HCT116 (cell line): ENCODE data around the gene FAM83G. TPM values are rescaled to one million over a fixed set of nuclear protein-coding genes. Genes with fewer than 3 reads are reported as not detected.

ENCODE experiments used
- ATAC-seq: fragments of 200-7000 bp; cut with Tn5 transposase; 2 replicates; pipeline ENCODE4 v1.9.1; 2020; ENCODE audit warnings: mild to moderate bottlenecking, moderate library complexity
- BruUV-seq: library from RNA; stranded (reverse); fragments of 400-500 nt; replicated peaks from 2 replicates; lab custom pipeline; 2021; lab: Mats Ljungman, UMichigan
- CTCF ChIA-PET: fragments of 300-600 bp; sonication (Branson Sonifier 250); formaldehyde crosslinking; loops from one replicate; lab custom pipeline; 2021; ENCODE audit warnings: antibody characterized with exemption; lab: Charles Lee
- POLR2A ChIA-PET: fragments of 300-600, 350-600 bp; sonication (Branson Sonifier 250); formaldehyde crosslinking; loops from one replicate; lab custom pipeline; 2021; ENCODE audit warnings: antibody characterized with exemption; lab: Charles Lee
- RAD21 ChIA-PET, 2 experiments: fragments of 300-600 bp; sonication (Branson Sonifier 250); formaldehyde crosslinking; loops; one replicate each; lab custom pipeline; 2023; ENCODE audit warnings: low total read pairs in 2 of 2; ENCODE audit not compliant: uncharacterized antibody in 2 of 2, unreplicated experiment in 2 of 2, low non-redundant PET in 1 of 2; lab: Charles Lee
- DNase-seq: peaks from one replicate; pipeline ENCODE4 v3.0.0-alpha.2; 2010; ENCODE audit warnings: low read depth, low spot score
- H2AFZ ChIP-seq: fragments of 200-600 bp; shearing (Covaris generic), sonication (generic); 2 replicates; pipeline ENCODE4 v1.6.1; 2017; ENCODE audit warnings: low read depth, mixed run types, mixed read lengths, antibody characterized with exemption, low read length; ENCODE audit not compliant: poor library complexity, severe bottlenecking
- H3K27ac ChIP-seq: 2 replicates; pipeline ENCODE4 v1.5.1; 2012; ENCODE audit warnings: low read depth, low read length
- H3K27me3 ChIP-seq: fragments of 200-600 bp; sonication (generic); 2 replicates; pipeline ENCODE4 v1.6.1; 2016; ENCODE audit warnings: mixed run types, low read length, mixed read lengths; ENCODE audit not compliant: insufficient read depth
- H3K36me3 ChIP-seq, 2 experiments: fragments of 200-500 bp in 1 of 2; fragments of 200-600 bp in 1 of 2; sonication (Bioruptor generic) in 1 of 2; sonication (generic) in 1 of 2; 2 replicates each; pipeline versions ENCODE4 v1.5.1 to v1.6.1; 2014 to 2016; ENCODE audit warnings: low read length in 2 of 2, inconsistent platforms in 1 of 2, mixed read lengths in 1 of 2, mixed run types in 1 of 2; ENCODE audit not compliant: insufficient read depth in 2 of 2, control insufficient read depth in 1 of 2
- H3K4me1 ChIP-seq, 2 experiments: fragments of 200-600 bp in 1 of 2; sonication (generic) in 1 of 2; 2 replicates each; pipeline versions ENCODE4 v1.5.1 to v1.6.1; 2012 to 2017; ENCODE audit warnings: low read length in 2 of 2, inconsistent platforms in 1 of 2, mild to moderate bottlenecking in 1 of 2, mixed read lengths in 1 of 2, mixed run types in 1 of 2, moderate library complexity in 1 of 2; ENCODE audit not compliant: insufficient read depth in 2 of 2, control insufficient read depth in 1 of 2
- H3K4me2 ChIP-seq: fragments of 200-600 bp; sonication (generic); 2 replicates; pipeline ENCODE4 v1.6.1; 2017; ENCODE audit warnings: mixed run types, low read length, mixed read lengths
- H3K4me3 ChIP-seq, 2 experiments: fragments of 200-600 bp in 1 of 2; sonication (generic) in 1 of 2; replicated peaks in 1 of 2; 2 replicates each; pipeline ENCODE4 v1.5.1; 2011 to 2016; ENCODE audit warnings: low read length in 2 of 2, control low read depth in 1 of 2, low read depth in 1 of 2, mild to moderate bottlenecking in 1 of 2, mixed read lengths in 1 of 2, mixed run types in 1 of 2
- H3K79me2 ChIP-seq: fragments of 200-600 bp; sonication (generic); 2 replicates; pipeline ENCODE4 v1.6.1; 2017; ENCODE audit warnings: mild to moderate bottlenecking, mixed run types, low read length, moderate library complexity, mixed read lengths; ENCODE audit not compliant: insufficient read depth
- H3K9ac ChIP-seq: fragments of 200-600 bp; sonication (generic); 2 replicates; pipeline ENCODE4 v1.6.1; 2016; ENCODE audit warnings: low read length, mixed read lengths
- H3K9me2 ChIP-seq: fragments of 200-600 bp; sonication (generic), shearing (Covaris generic); 2 replicates; pipeline ENCODE4 v1.6.1; 2017; ENCODE audit warnings: mixed run types, mild to moderate bottlenecking, moderate library complexity; ENCODE audit not compliant: insufficient read depth
- H3K9me3 ChIP-seq, 2 experiments: fragments of 200-500 bp in 1 of 2; fragments of 200-600 bp in 1 of 2; sonication (Bioruptor generic) in 1 of 2; sonication (generic) in 1 of 2; 2 replicates each; pipeline ENCODE4 v1.6.1; 2014 to 2017; ENCODE audit warnings: low read length in 2 of 2, mixed read lengths in 2 of 2, inconsistent platforms in 1 of 2, low read depth in 1 of 2, mild to moderate bottlenecking in 1 of 2, mixed run types in 1 of 2, moderate library complexity in 1 of 2; ENCODE audit not compliant: control insufficient read depth in 1 of 2, insufficient read depth in 1 of 2
- H4K20me1 ChIP-seq: fragments of 200-600 bp; sonication (generic), shearing (Covaris generic); 2 replicates; pipeline ENCODE4 v1.6.1; 2017; ENCODE audit warnings: mixed run types, mild to moderate bottlenecking, moderate library complexity; ENCODE audit not compliant: insufficient read depth
- CEBPB ChIP-seq: IDR thresholded peaks from 2 replicates; pipeline ENCODE4 v1.6.1; 2012; ENCODE audit warnings: low read depth
- ELF1 ChIP-seq: IDR thresholded peaks from 2 replicates; pipeline ENCODE4 v1.6.1; 2012; ENCODE audit warnings: low read depth, borderline replicate concordance
- JUND ChIP-seq: IDR thresholded peaks from 2 replicates; pipeline ENCODE4 v1.6.1; 2012
- RAD21 ChIP-seq: IDR thresholded peaks from 2 replicates; pipeline ENCODE4 v1.6.1; 2012; ENCODE audit warnings: low read depth, mild to moderate bottlenecking
- SIN3A ChIP-seq: IDR thresholded peaks from 2 replicates; pipeline ENCODE4 v1.6.1; 2012; ENCODE audit warnings: low read depth
- SP1 ChIP-seq: IDR thresholded peaks from 2 replicates; pipeline ENCODE4 v1.6.1; 2012; ENCODE audit warnings: low read depth
- intact Hi-C: fragments of 100-400 bp; cut with micrococcal nuclease; formaldehyde crosslinking; loops from 2 replicates; pipeline ENCODE4 v1.10.0; 2022
- total RNA-seq: library from RNA; stranded (reverse); gene quantifications from one replicate; pipeline ENCODE4 v1.2.1, GENCODE V29; 2021; ENCODE audit not compliant: unreplicated experiment
- TF ChIP-seq, protein P1 (sequence below): IDR thresholded peaks from 2 replicates; pipeline ENCODE4 v1.6.1; 2012; ENCODE audit warnings: low read depth
- TF ChIP-seq, protein P2 (sequence below): IDR thresholded peaks from 2 replicates; pipeline ENCODE4 v1.6.1; 2012

Gene FAM83G
- total RNA-seq, 1 experiment from 2014 or later: 33.9 TPM

DNA sequence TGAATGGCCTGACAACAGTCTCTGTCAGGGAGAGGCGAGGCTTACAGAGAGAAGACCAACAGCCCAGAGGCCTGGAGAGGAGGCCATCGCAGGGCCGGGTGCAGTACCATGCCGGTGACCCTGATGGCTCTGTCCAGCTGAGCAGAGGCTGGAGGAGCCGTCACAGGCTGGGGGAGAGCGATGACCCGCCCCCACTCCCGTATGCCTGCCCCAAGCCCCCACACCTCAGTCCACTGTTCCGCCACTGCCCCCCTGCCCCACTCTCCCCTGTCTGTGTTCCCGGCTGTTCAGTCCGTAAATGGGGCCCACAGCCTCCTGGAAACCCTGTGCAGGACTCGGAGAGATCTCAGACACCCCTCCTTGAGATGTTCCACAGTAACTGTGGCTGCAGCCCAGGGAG, 12.8 kb upstream of the FAM83G start:
- ChIA-PET RAD21 (no interaction called here), CTCF (no interaction called here), POLR2A (no interaction called here)
- H3K79me2 ChIP-seq: no peaks in the 10 kb centered on the region
- H3K27ac ChIP-seq: no peak overlapping the region
- BruUV-seq: no TSS peak
- H3K9ac ChIP-seq: no peak overlapping the region
- intact Hi-C loops: no loop called here
- DNase-seq (no peak), ATAC-seq (no peak)
- H3K4me1 ChIP-seq: peaks cover 0 to 16% of the 10 kb centered on the region in 2 experiments; a peak in 1 of 4 replicates
- H3K4me2 ChIP-seq: no peak overlapping the region
- no peaks in the 10 kb centered on the region for H3K9me2 ChIP-seq
- H3K9me3 ChIP-seq: no peaks in the 10 kb centered on the region
- H3K27me3 ChIP-seq: no peaks in the 10 kb centered on the region
- H4K20me1 ChIP-seq: no peaks in the 10 kb centered on the region
- no peak overlapping the region for H2AFZ ChIP-seq
- H3K36me3 ChIP-seq: no peaks in the 10 kb centered on the region
- no peak for TF ChIP-seq SP1
- no peak for TF ChIP-seq SIN3A
- TF ChIP-seq, protein P1, sequence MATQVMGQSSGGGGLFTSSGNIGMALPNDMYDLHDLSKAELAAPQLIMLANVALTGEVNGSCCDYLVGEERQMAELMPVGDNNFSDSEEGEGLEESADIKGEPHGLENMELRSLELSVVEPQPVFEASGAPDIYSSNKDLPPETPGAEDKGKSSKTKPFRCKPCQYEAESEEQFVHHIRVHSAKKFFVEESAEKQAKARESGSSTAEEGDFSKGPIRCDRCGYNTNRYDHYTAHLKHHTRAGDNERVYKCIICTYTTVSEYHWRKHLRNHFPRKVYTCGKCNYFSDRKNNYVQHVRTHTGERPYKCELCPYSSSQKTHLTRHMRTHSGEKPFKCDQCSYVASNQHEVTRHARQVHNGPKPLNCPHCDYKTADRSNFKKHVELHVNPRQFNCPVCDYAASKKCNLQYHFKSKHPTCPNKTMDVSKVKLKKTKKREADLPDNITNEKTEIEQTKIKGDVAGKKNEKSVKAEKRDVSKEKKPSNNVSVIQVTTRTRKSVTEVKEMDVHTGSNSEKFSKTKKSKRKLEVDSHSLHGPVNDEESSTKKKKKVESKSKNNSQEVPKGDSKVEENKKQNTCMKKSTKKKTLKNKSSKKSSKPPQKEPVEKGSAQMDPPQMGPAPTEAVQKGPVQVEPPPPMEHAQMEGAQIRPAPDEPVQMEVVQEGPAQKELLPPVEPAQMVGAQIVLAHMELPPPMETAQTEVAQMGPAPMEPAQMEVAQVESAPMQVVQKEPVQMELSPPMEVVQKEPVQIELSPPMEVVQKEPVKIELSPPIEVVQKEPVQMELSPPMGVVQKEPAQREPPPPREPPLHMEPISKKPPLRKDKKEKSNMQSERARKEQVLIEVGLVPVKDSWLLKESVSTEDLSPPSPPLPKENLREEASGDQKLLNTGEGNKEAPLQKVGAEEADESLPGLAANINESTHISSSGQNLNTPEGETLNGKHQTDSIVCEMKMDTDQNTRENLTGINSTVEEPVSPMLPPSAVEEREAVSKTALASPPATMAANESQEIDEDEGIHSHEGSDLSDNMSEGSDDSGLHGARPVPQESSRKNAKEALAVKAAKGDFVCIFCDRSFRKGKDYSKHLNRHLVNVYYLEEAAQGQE: no peak
- TF ChIP-seq ELF1: no peak
- no peak for TF ChIP-seq RAD21
- no peak for TF ChIP-seq JUND
- TF ChIP-seq, protein P2, sequence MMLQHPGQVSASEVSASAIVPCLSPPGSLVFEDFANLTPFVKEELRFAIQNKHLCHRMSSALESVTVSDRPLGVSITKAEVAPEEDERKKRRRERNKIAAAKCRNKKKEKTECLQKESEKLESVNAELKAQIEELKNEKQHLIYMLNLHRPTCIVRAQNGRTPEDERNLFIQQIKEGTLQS: no peak
- TF ChIP-seq CEBPB: no peak
- no peak overlapping the region for H3K4me3 ChIP-seq
